Left ventricle myocardium inferior (tissue), 1 donor: Measurements from ENCODE around the gene PLCG1. TPM values are rescaled to one million over a fixed set of nuclear protein-coding genes. Genes with fewer than 3 reads are reported as not detected.

ENCODE experiments used
- DNase-seq: peaks from one replicate; pipeline ENCODE4 v3.0.0-alpha.2; 2020
- H3K27ac ChIP-seq: fragments of 200-600 bp; replicated peaks from 2 replicates; pipeline ENCODE4 v1.8.0; 2021
- H3K27me3 ChIP-seq: fragments of 200-600 bp; 2 replicates; pipeline ENCODE4 v1.8.0; 2021; ENCODE audit warnings: low read depth
- H3K36me3 ChIP-seq: fragments of 200-600 bp; 2 replicates; pipeline ENCODE4 v1.8.0; 2021
- H3K4me1 ChIP-seq: fragments of 200-600 bp; 2 replicates; pipeline ENCODE4 v1.8.0; 2021
- H3K4me3 ChIP-seq: fragments of 200-600 bp; 2 replicates; pipeline ENCODE4 v1.8.0; 2021; ENCODE audit warnings: mild to moderate bottlenecking, moderate library complexity
- H3K9me3 ChIP-seq: fragments of 200-600 bp; replicated peaks from 2 replicates; pipeline ENCODE4 v1.8.0; 2021
- CTCF ChIP-seq: fragments of 200-600 bp; IDR thresholded peaks from 2 replicates; pipeline ENCODE4 v1.8.0; 2021; ENCODE audit warnings: antibody characterized with exemption, mild to moderate bottlenecking, borderline replicate concordance
- intact Hi-C: fragments of 100-400 bp; cut with micrococcal nuclease; formaldehyde crosslinking; loops from one replicate; pipeline ENCODE4 v1.11.0; 2022
- microRNA-seq: library from miRNA; unstranded; fragments of <30 nt; microRNA quantifications from one replicate; pipeline ENCODE4 v1.2.0, GENCODE V29; 2020
- total RNA-seq: library from RNA; stranded (reverse); fragmentation: NEBNext Ultra II Directional; extraction: Animal tissue kit (Norgen Biotek cat#: 25700); gene quantifications from one replicate; pipeline ENCODE4 v1.2.1, GENCODE V29; 2021
- donor health status: DM: no; HTN: yes; CAD: no; lungs with severe emphysema.

Gene PLCG1
- total RNA-seq, 1 donor from 2014 or later: 46.1 TPM

GRCh38 chr20:41225091-41225490, 87.7 kb downstream of the PLCG1 start:
- intact Hi-C loops: no loop called here

GRCh38 chr20:41226426-41226825, 89.1 kb downstream of the PLCG1 start:
- intact Hi-C loops: no loop called here

More at GRCh38 chr20:41225091-41225490, 87.7 kb downstream of the PLCG1 start:
- peaks cover 44% of the 10 kb centered on the region for H3K4me1 ChIP-seq
- H3K36me3 ChIP-seq: no peaks in the 10 kb centered on the region
- no peak for TF ChIP-seq CTCF
- H3K27ac ChIP-seq: no peak overlapping the region
- H3K4me3 ChIP-seq: no peak overlapping the region
- H3K27me3 ChIP-seq: no peaks in the 10 kb centered on the region
- H3K9me3 ChIP-seq: no peaks in the 10 kb centered on the region
- no peak for DNase-seq

More at GRCh38 chr20:41226426-41226825, 89.1 kb downstream of the PLCG1 start:
- Histone ChIP-seq H3K9me3 (no peaks in the 10 kb centered on the region), H3K36me3 (no peaks in the 10 kb centered on the region), H3K4me1 (peaks cover 55% of the 10 kb centered on the region), H3K27me3 (no peaks in the 10 kb centered on the region), H3K27ac (no peak overlapping the region), H3K4me3 (no peak overlapping the region)
- TF ChIP-seq CTCF: no peak
- no peak for DNase-seq

Small RNAs within 50 kb of the gene (microRNA-seq; reads per million reads assigned to microRNA genes)
- gene MIR6871: not detected

Other genes with a start within 250 kb of the PLCG1 start
- gene TOP1, start 108.7 kb upstream of the PLCG1 start, total RNA-seq: 23.9 TPM
- gene ZHX3, start 180.2 kb downstream of the PLCG1 start, total RNA-seq: 34.6 TPM
- 19.9 TPM for gene LPIN3, start 203.3 kb downstream of the PLCG1 start, total RNA-seq
- gene EMILIN3, start 229.3 kb downstream of the PLCG1 start, total RNA-seq: 4.2 TPM